Endothelial cell of umbilical vein (primary cell): ENCODE results near the gene LYSMD4. TPM values are rescaled to one million over a fixed set of nuclear protein-coding genes. Genes with fewer than 3 reads are reported as not detected.
"Not testable (repeated sequence)": the region's sequence is repeated elsewhere in the genome, so short reads cannot be mapped to it uniquely, and the experiment has no call there.

ENCODE experiments used
- Bru-seq: library from RNA; stranded (reverse); fragments of 400-500 nt; gene quantifications from one replicate; lab custom pipeline; 2021; lab: Mats Ljungman, UMichigan
- BruChase-seq, 2 experiments: library from RNA; stranded (reverse); fragments of 400-500 nt; gene quantifications; one replicate each; lab custom pipeline; 2021; lab: Mats Ljungman, UMichigan
- BruUV-seq: library from RNA; stranded (reverse); fragments of 400-500 nt; replicated peaks from 2 replicates; lab custom pipeline; 2021; lab: Mats Ljungman, UMichigan
- CTCF ChIA-PET: fragments of 300-600, 350-600 bp; sonication (Branson Sonifier 250); formaldehyde crosslinking; loops from one replicate; lab custom pipeline; 2021; ENCODE audit warnings: antibody characterized with exemption, inconsistent platforms; lab: Charles Lee
- POLR2A ChIA-PET: fragments of 300-600, 350-600 bp; sonication (Branson Sonifier 250); formaldehyde crosslinking; loops from one replicate; lab custom pipeline; 2021; ENCODE audit warnings: antibody characterized with exemption, inconsistent platforms; lab: Charles Lee
- DNase-seq: peaks from one replicate; pipeline ENCODE4 v3.0.0-alpha.2; 2011; ENCODE audit warnings: low read depth, low spot score
- FAIRE-seq: peaks from 2 replicates; lab custom pipeline; 2011; peaks lifted over from hg19 to GRCh38; lab: Jason Lieb, UNC
- H2AFZ ChIP-seq: 2 replicates; pipeline ENCODE4 v1.6.0; 2012; ENCODE audit warnings: low read depth, low read length, control low read depth, inconsistent platforms
- H3K27ac ChIP-seq: 2 replicates; pipeline ENCODE4 v1.5.1; 2011; ENCODE audit warnings: low read depth, mild to moderate bottlenecking, control low read depth, low read length, moderate library complexity; ENCODE audit not compliant: insufficient read depth
- H3K27me3 ChIP-seq, 2 experiments: 2 replicates each; pipeline versions ENCODE4 v1.6.0 to v1.6.1; 2011; ENCODE audit warnings: low read length in 2 of 2, mixed read lengths in 1 of 2; ENCODE audit not compliant: control insufficient read depth in 2 of 2, insufficient read depth in 2 of 2
- H3K36me3 ChIP-seq, 2 experiments: 2 replicates in 1 of 2; 3 replicates in 1 of 2; pipeline ENCODE4 v1.5.1; 2011; ENCODE audit warnings: low read length in 2 of 2, mild to moderate bottlenecking in 1 of 2, moderate library complexity in 1 of 2; ENCODE audit not compliant: control insufficient read depth in 2 of 2, insufficient read depth in 2 of 2; ENCODE audit errors: extremely low read depth in 1 of 2
- H3K4me1 ChIP-seq: 3 replicates; pipeline ENCODE4 v1.5.1; 2011; ENCODE audit warnings: mild to moderate bottlenecking, low read length; ENCODE audit not compliant: control insufficient read depth, insufficient read depth; ENCODE audit errors: extremely low read depth
- H3K4me2 ChIP-seq: 2 replicates; pipeline ENCODE4 v1.6.1; 2011; ENCODE audit warnings: low read length, control low read depth, mixed read lengths; ENCODE audit not compliant: insufficient read depth
- H3K4me3 ChIP-seq, 3 experiments: fragments of 200-600 bp in 1 of 3; sonication (generic), shearing (Covaris generic) in 1 of 3; replicated peaks in 1 of 3; 2 replicates each; pipeline ENCODE4 v1.5.1; 2011 to 2016; ENCODE audit warnings: control low read depth in 3 of 3, low read length in 3 of 3, mild to moderate bottlenecking in 2 of 3, inconsistent platforms in 1 of 3, low read depth in 1 of 3, moderate library complexity in 1 of 3; ENCODE audit not compliant: insufficient read depth in 1 of 3
- H3K79me2 ChIP-seq: 2 replicates; pipeline ENCODE4 v1.6.0; 2012; ENCODE audit warnings: low read length, inconsistent platforms; ENCODE audit not compliant: control insufficient read depth, insufficient read depth
- H3K9ac ChIP-seq: replicated peaks from 2 replicates; pipeline ENCODE3; 2011; ENCODE audit warnings: low read length, control low read depth; ENCODE audit not compliant: insufficient read depth; ENCODE audit errors: extremely low read depth
- H3K9me1 ChIP-seq: replicated peaks from 3 replicates; pipeline ENCODE4 v1.6.0; 2011; ENCODE audit warnings: mild to moderate bottlenecking, low read length; ENCODE audit not compliant: control insufficient read depth, insufficient read depth; ENCODE audit errors: extremely low read depth
- H3K9me3 ChIP-seq: replicated peaks from 2 replicates; pipeline ENCODE4 v1.5.1; 2012; ENCODE audit warnings: low read length, inconsistent platforms; ENCODE audit not compliant: control insufficient read depth, insufficient read depth
- H4K20me1 ChIP-seq: replicated peaks from 2 replicates; pipeline ENCODE3; 2011; ENCODE audit warnings: mild to moderate bottlenecking, low read length; ENCODE audit not compliant: control insufficient read depth, insufficient read depth; ENCODE audit errors: extremely low read depth
- CTCF ChIP-seq, 2 donors: IDR thresholded peaks; 1 replicate in 1 of 2; 2 replicates in 1 of 2; pipeline ENCODE4 v1.5.1; 2011; ENCODE audit warnings: low read length in 2 of 2, mild to moderate bottlenecking in 2 of 2, moderate library complexity in 2 of 2, control low read depth in 1 of 2, inconsistent platforms in 1 of 2, low read depth in 1 of 2; ENCODE audit not compliant: insufficient read depth in 1 of 2; ENCODE audit errors: extremely low read depth in 1 of 2
- EZH2 ChIP-seq: IDR thresholded peaks from 2 replicates; pipeline ENCODE4 v1.6.1; 2012; ENCODE audit warnings: borderline replicate concordance, low read depth, mild to moderate bottlenecking, moderate library complexity, low read length, inconsistent platforms; ENCODE audit not compliant: severe bottlenecking
- FOS ChIP-seq: IDR thresholded peaks from 2 replicates; pipeline ENCODE4 v1.6.1; 2011; ENCODE audit warnings: mild to moderate bottlenecking, low read length, moderate library complexity, borderline replicate concordance; ENCODE audit not compliant: insufficient read depth
- MAX ChIP-seq: IDR thresholded peaks from 2 replicates; pipeline ENCODE4 v1.6.1; 2011; ENCODE audit not compliant: insufficient read depth, insufficient read length
- POLR2A ChIP-seq: IDR thresholded peaks from 2 replicates; pipeline ENCODE4 v1.6.1; 2012; ENCODE audit warnings: low read depth, mild to moderate bottlenecking, control low read depth, low read length
- POLR2AphosphoS5 ChIP-seq: IDR thresholded peaks from 2 replicates; pipeline ENCODE4 v1.6.1; 2012; ENCODE audit warnings: low read depth, mild to moderate bottlenecking, control low read depth, low read length, moderate library complexity; ENCODE audit not compliant: insufficient read depth
- dilution Hi-C: fragments of 300-500 bp; cut with MboI; formaldehyde crosslinking; loops from one replicate; pipeline ENCODE4 v1.15.0; 2019; ENCODE audit warnings: low sequenced_read_pairs; ENCODE audit not compliant: extremely low pct_ligation_motif_present
- intact Hi-C: fragments of 100-400 bp; cut with micrococcal nuclease; formaldehyde crosslinking; loops from one replicate; pipeline ENCODE4 v1.10.0; 2022
- long read RNA-seq: library from polyadenylated mRNA; stranded (forward); transcript quantifications from one replicate; pipeline ENCODE4 v2.0.0, GENCODE V29; 2021
- polyA minus RNA-seq, 3 experiments: library from RNA; depleted of rRNA, polyadenylated mRNA; stranded (reverse); fragments of >200 nt; gene quantifications; 1 replicate in 1 of 3; 2 replicates in 2 of 3; pipeline ENCODE4 v1.2.3, GENCODE V29; 2011
- polyA plus RNA-seq, 4 experiments: library from polyadenylated mRNA; depleted of rRNA in 3 of 4; stranded (reverse) in 3 of 4; unstranded in 1 of 4; fragments of >200 nt; gene quantifications; 2 replicates each; pipeline versions ENCODE4 v1.2.1 to v1.2.3, GENCODE V29; 2011 to 2012; ENCODE audit warnings: missing spikeins in 1 of 4
- total RNA-seq: library from RNA; stranded (reverse); gene quantifications from 2 replicates; pipeline ENCODE4 v1.2.3, GENCODE V29; 2021

Gene LYSMD4
- 7.0 and 8.4 TPM in 2 replicates for total RNA-seq
- polyA plus RNA-seq: 6.9 and 7.1 TPM in 2 replicates
- polyA plus RNA-seq (2011; cell fraction: cytosol; rRNA removed): 5.1 and 6.4 TPM in 2 replicates
- 15.1 and 16.9 TPM in 2 replicates for polyA plus RNA-seq (2011; cell fraction: nucleus; rRNA removed)
- polyA plus RNA-seq (2012): 4.2 and 7.1 TPM in 2 replicates
- polyA minus RNA-seq: 6.5 and 8.5 TPM in 2 replicates
- polyA minus RNA-seq (2011; cell fraction: cytosol; rRNA and poly(A)+ RNA removed): 4.9 TPM
- 5.0 and 6.2 TPM in 2 replicates for polyA minus RNA-seq (2011; cell fraction: nucleus; rRNA and poly(A)+ RNA removed)
- percentile 47 among the genes with signal in this experiment for Bru-seq, nascent RNA
- BruChase-seq, experiment 1, labeled RNA remaining after a 6-hour chase: percentile 46 among the genes with signal in this experiment
- BruChase-seq, experiment 2, labeled RNA remaining after a 2-hour chase: percentile 60 among the genes with signal in this experiment
- long read RNA-seq, partial matches to known transcripts: 13 of 23 reads
- long read RNA-seq, other reads (novel, unspliced or antisense): 7 of 23 reads

GRCh38 chr15:99733268-99734039, at the start of gene LYSMD4:
Gene LYSMD4, minus strand, starts transcription at chr15:99733437. Its CDS starts 1,438 bp downstream, at chr15:99731999.
- intact Hi-C loops (loop anchor here (1.0 to 2.0 kb wide), 4 partner anchors 21 to 629 kb away; partner anchors contain the start of gene SYNM), dilution Hi-C loops (no loop called here)
- Histone ChIP-seq H3K4me3 (peak within 1 kb of the TSS; percentile 63 to 79 (median 71)), H3K27me3 (no peaks in the 10 kb centered on the region), H2AFZ (peak within 1 kb of the TSS; percentile 95), H3K27ac (peak within 1 kb of the TSS; percentile 21), H4K20me1 (no peaks in the 10 kb centered on the region), H3K4me2 (peak within 1 kb of the TSS; percentile 86), H3K4me1 (peaks cover 5% of the 10 kb centered on the region), H3K9me3 (no peaks in the 10 kb centered on the region), H3K79me2 (no peaks in the 10 kb centered on the region), H3K9me1 (no peaks in the 10 kb centered on the region), H3K9ac (peak within 1 kb of the TSS; percentile 80), H3K36me3 (no peaks in the 10 kb centered on the region)
- CTCF ChIA-PET: interaction anchor here (0.6 to 6.8 kb wide), 16 partner anchors 10 to 479 kb away, joined by 3 to 71 read pairs (median 3); no protein-coding TSS in a partner anchor
- DNase-seq: peak; percentile 93
- no peak for TF ChIP-seq POLR2A
- no peak for TF ChIP-seq CTCF (IDR thresholded peaks at IDR 0.05; ENCODE audit: extremely low read depth in 1 of 2, insufficient read depth in 1 of 2, low read depth in 1 of 2, low read length in 2 of 2)
- TF ChIP-seq FOS: no peak
- TF ChIP-seq MAX: no peak
- peak; percentile 52 for TF ChIP-seq POLR2AphosphoS5
- TF ChIP-seq EZH2: no peak
- POLR2A ChIA-PET: interaction anchor here (0.5 to 1.6 kb wide), 8 partner anchors 10 to 875 kb away, joined by 3 to 9 read pairs (median 3); partner anchors contain the start of gene LRRC28
- FAIRE-seq: peak; percentile 91
- BruUV-seq: TSS peak; percentile 74

- POLR2A ChIA-PET, dilution Hi-C loops, H3K4me2 ChIP-seq, FAIRE-seq, H3K4me3 ChIP-seq, H4K20me1 ChIP-seq, BruUV-seq, CTCF ChIA-PET, H3K36me3 ChIP-seq, H3K9me1 ChIP-seq, intact Hi-C loops, H3K4me1 ChIP-seq, H3K79me2 ChIP-seq, H3K9ac ChIP-seq, H3K27ac ChIP-seq, H2AFZ ChIP-seq, H3K27me3 ChIP-seq, DNase-seq, H3K9me3 ChIP-seq: not testable (repeated sequence)
Measured at GRCh38 chr15:99782029-99782428, 48.8 kb upstream of the LYSMD4 start.
